HepG2 (cell line): ENCODE measurements around the gene MCM6. TPM values are rescaled to one million over a fixed set of nuclear protein-coding genes. Genes with fewer than 3 reads are reported as not detected.
A peak's percentile ranks its signal among the peaks of the same experiment; 100 is the strongest.

Experiments
- ATAC-seq: fragments of 200-7000 bp; cut with Tn5 transposase; 3 replicates; pipeline ENCODE4 v1.9.1; 2020; ENCODE audit warnings: mild to moderate bottlenecking, moderate library complexity
- BruUV-seq: library from RNA; stranded (reverse); fragments of 400-500 nt; replicated peaks from 2 replicates; lab custom pipeline; 2021; lab: Mats Ljungman, UMichigan
- CTCF ChIA-PET: fragments of 300-600 bp; formaldehyde crosslinking; extraction: SDS; loops from one replicate; lab custom pipeline; 2021; ENCODE audit warnings: low total read pairs, inconsistent platforms, low intra/inter-chr PET ratio; lab: Yijun Ruan, JAX
- POLR2A ChIA-PET: fragments of 350-600 bp; sonication (Branson Sonifier 250); formaldehyde crosslinking; loops from one replicate; lab custom pipeline; 2020; ENCODE audit warnings: antibody characterized with exemption, inconsistent platforms; lab: Yijun Ruan, JAX
- DNase-seq: peaks from one replicate; pipeline ENCODE4 v3.0.0-alpha.2; 2015; ENCODE audit warnings: low spot score
- FAIRE-seq: peaks from 3 replicates; lab custom pipeline; 2011; peaks lifted over from hg19 to GRCh38; lab: Jason Lieb, UNC
- H2AFZ ChIP-seq: one replicate; pipeline ENCODE4 v1.6.1; 2011; ENCODE audit warnings: low read length, inconsistent platforms
- H3K27ac ChIP-seq: fragments of 300-600 bp; 3 replicates; pipeline ENCODE4 v1.8.0; 2011; ENCODE audit warnings: mixed run types, mild to moderate bottlenecking, mixed read lengths, low read length, inconsistent platforms; ENCODE audit not compliant: insufficient read depth; ENCODE audit errors: extremely low read length
- H3K27me3 ChIP-seq, 2 experiments: fragments of 200-600 bp in 1 of 2; 2 replicates in 1 of 2; 3 replicates in 1 of 2; pipeline versions ENCODE4 v1.6.0 to v1.8.0; 2011; ENCODE audit warnings: low read length in 2 of 2, mild to moderate bottlenecking in 2 of 2, moderate library complexity in 2 of 2, inconsistent platforms in 1 of 2; ENCODE audit not compliant: insufficient read depth in 2 of 2, control insufficient read depth in 1 of 2
- H3K36me3 ChIP-seq, 2 experiments: fragments of 200-600 bp in 1 of 2; replicated peaks in 1 of 2; 2 replicates in 1 of 2; 3 replicates in 1 of 2; pipeline versions ENCODE4 v1.5.1 to v1.8.0; 2011; ENCODE audit warnings: low read length in 2 of 2, inconsistent platforms in 1 of 2; ENCODE audit not compliant: insufficient read depth in 2 of 2, control insufficient read depth in 1 of 2
- H3K4me1 ChIP-seq: 2 replicates; pipeline ENCODE4 v1.5.1; 2012; ENCODE audit warnings: low read length, inconsistent platforms; ENCODE audit not compliant: insufficient read depth
- H3K4me2 ChIP-seq: 2 replicates; pipeline ENCODE4 v1.6.0; 2011; ENCODE audit warnings: low read depth, low read length, inconsistent platforms
- H3K4me3 ChIP-seq, 3 experiments: fragments of 200-600 bp in 1 of 3; sonication (generic), shearing (Covaris generic) in 1 of 3; replicated peaks in 1 of 3; 2 replicates each; pipeline ENCODE4 v1.5.1; 2011 to 2016; ENCODE audit warnings: low read length in 3 of 3, inconsistent platforms in 2 of 3, low read depth in 2 of 3, mild to moderate bottlenecking in 2 of 3, control low read depth in 1 of 3, mixed read lengths in 1 of 3; ENCODE audit not compliant: insufficient read depth in 1 of 3
- H3K79me2 ChIP-seq: one replicate; pipeline ENCODE4 v1.6.1; 2011; ENCODE audit warnings: low read length, inconsistent platforms; ENCODE audit not compliant: insufficient read depth
- H3K9ac ChIP-seq: 2 replicates; pipeline ENCODE4 v1.6.0; 2011; ENCODE audit warnings: mild to moderate bottlenecking, low read depth, low read length, inconsistent platforms; ENCODE audit not compliant: insufficient read depth
- H3K9me3 ChIP-seq: 2 replicates; pipeline ENCODE4 v1.5.1; 2012; ENCODE audit warnings: mild to moderate bottlenecking, low read length
- H4K20me1 ChIP-seq: 2 replicates; pipeline ENCODE4 v1.6.0; 2011; ENCODE audit warnings: inconsistent platforms, mild to moderate bottlenecking, low read length, moderate library complexity; ENCODE audit not compliant: insufficient read depth
- ETV5 ChIP-seq: IDR thresholded peaks from 2 replicates; pipeline ENCODE4 v1.6.1; 2018; ENCODE audit warnings: missing biosample characterization, missing genetic modification reagents, inconsistent platforms, borderline replicate concordance
- FOSL2 ChIP-seq: sonication (generic); formaldehyde crosslinking; IDR thresholded peaks from 2 replicates; pipeline ENCODE4 v1.4.0; 2020; ENCODE audit warnings: missing genetic modification reagents
- GPN1 ChIP-seq: sonication (generic); formaldehyde crosslinking; IDR thresholded peaks from 2 replicates; pipeline ENCODE4 v1.5.1; 2020; ENCODE audit warnings: missing genetic modification reagents, borderline replicate concordance
- MNT ChIP-seq: fragments of 450-650 bp; IDR thresholded peaks from 2 replicates; pipeline ENCODE4 v1.6.1; 2016
- PPARG ChIP-seq: conservative IDR thresholded peaks from 2 replicates; pipeline ENCODE4 v1.6.1; 2016; ENCODE audit warnings: missing biosample characterization, missing genetic modification reagents
- RXRB ChIP-seq: IDR thresholded peaks from 2 replicates; pipeline ENCODE4 v1.6.1; 2016; ENCODE audit warnings: borderline replicate concordance, missing genetic modification reagents, missing compliant biosample characterization
- SNAI1 ChIP-seq: sonication (generic); formaldehyde crosslinking; IDR thresholded peaks from 2 replicates; pipeline ENCODE4 v1.5.0; 2020; ENCODE audit warnings: mild to moderate bottlenecking, missing genetic modification reagents, borderline replicate concordance
- ZFP41 ChIP-seq: sonication (generic); formaldehyde crosslinking; IDR thresholded peaks from 2 replicates; pipeline ENCODE4 v1.4.0; 2020; ENCODE audit warnings: mild to moderate bottlenecking, missing genetic modification reagents, borderline replicate concordance
- ZNF124 ChIP-seq: sonication (generic); formaldehyde crosslinking; IDR thresholded peaks from 2 replicates; pipeline ENCODE4 v1.4.0; 2020; ENCODE audit warnings: missing genetic modification reagents
- ZNF281 ChIP-seq: sonication (generic); formaldehyde crosslinking; IDR thresholded peaks from 2 replicates; pipeline ENCODE4 v1.4.0; 2020; ENCODE audit warnings: missing genetic modification reagents, borderline replicate concordance
- ZNF670 ChIP-seq: sonication (generic); formaldehyde crosslinking; IDR thresholded peaks from 2 replicates; pipeline ENCODE4 v1.8.0; 2022; ENCODE audit warnings: mild to moderate bottlenecking, missing genetic modification reagents, borderline replicate concordance
- WGBS: methylation state at CpG from one replicate; pipeline ENCODE4 v1.1.6; 2017; ENCODE audit warnings: low lambda C conversion rate; 5-methylcytosine and 5-hydroxymethylcytosine counted together
- in situ Hi-C: cut with HindIII; loops from 2 replicates; pipeline ENCODE4 v1.10.0; 2017; ENCODE audit warnings: low pct_unique_long_range_greater_than_20kb; ENCODE audit not compliant: extremely low pct_ligation_motif_present
- intact Hi-C: fragments of 100-400 bp; cut with micrococcal nuclease; formaldehyde crosslinking; loops from one replicate; pipeline ENCODE4 v1.10.0; 2022; ENCODE audit not compliant: unreplicated experiment
- polyA plus RNA-seq, 8 experiments: library from polyadenylated mRNA; depleted of rRNA in 3 of 8; stranded (reverse) in 7 of 8; unstranded in 1 of 8; fragments of >200 nt; fragmentation: Illumina TruSeq in 4 of 8; extraction: Trizol in 4 of 8; gene quantifications; 2 replicates each; pipeline versions ENCODE4 v1.2.1 to v1.2.3, GENCODE V29; 2011 to 2016; ENCODE audit warnings: low read depth in 4 of 8, missing spikeins in 1 of 8, mixed read lengths in 1 of 8; ENCODE audit not compliant: insufficient read depth in 1 of 8
- total RNA-seq, 5 experiments: library from RNA; depleted of rRNA; stranded (reverse); fragments of >200 nt; fragmentation: Illumina TruSeq; extraction: Trizol; gene quantifications; 2 replicates each; pipeline ENCODE4 v1.2.3, GENCODE V29; 2016; ENCODE audit warnings: low read depth in 1 of 5

MCM6 gene
- total and polyA plus RNA-seq, 2 of the 13 experiments (the other 11 are each of a cell fraction or from before 2014, with no cell fraction given), result 9.7 to 18.7 TPM

- FAIRE-seq, result no peak
- Histone ChIP-seq H3K4me1 (no peaks in the 10 kb centered on the region), H3K79me2 (no peaks in the 10 kb centered on the region), H3K4me2 (no peak overlapping the region), H3K36me3 (no peaks in the 10 kb centered on the region; a peak in 1 of 5 replicates), H3K9me3 (no peaks in the 10 kb centered on the region), H4K20me1 (no peaks in the 10 kb centered on the region), H2AFZ (no peak overlapping the region), H3K4me3 (no peak overlapping the region), H3K27ac (no peak overlapping the region), H3K27me3 (no peaks in the 10 kb centered on the region), H3K9ac (no peak overlapping the region)
- CTCF ChIA-PET, result no interaction called here
- WGBS, result 34% methylated on average over 2 of the region's 2 CpGs
- in situ Hi-C loops (no loop called here), intact Hi-C loops (no loop called here)
- ATAC-seq, result no peak
- no TSS peak for BruUV-seq
- POLR2A ChIA-PET, result no interaction called here
- TF ChIP-seq SNAI1 (no peak), PPARG (CRISPR knock-in tag) (peak; percentile 70), MNT (peak; percentile 41; the same call in 1 of the 2 replicates), RXRB (CRISPR knock-in tag) (0 out of 2 replicates have a peak, but pooled peaks have one; percentile 26)
- DNase-seq, result no peak
Observed at GRCh38 chr2:135839713-135840112, 36.5 kb downstream of the MCM6 start.

- H2AFZ ChIP-seq, result no peak overlapping the region
- no peaks in the 10 kb centered on the region for H3K79me2 ChIP-seq
- ATAC-seq, result no peak
- H3K4me1 ChIP-seq, result no peaks in the 10 kb centered on the region
- no peak overlapping the region for H3K4me3 ChIP-seq
- WGBS, result 75% methylated on average over 3 of the region's 3 CpGs
- H4K20me1 ChIP-seq, result no peaks in the 10 kb centered on the region
- H3K36me3 ChIP-seq, result no peaks in the 10 kb centered on the region
- H3K4me2 ChIP-seq, result no peak overlapping the region
- ChIA-PET CTCF (no interaction called here), POLR2A (no interaction called here)
- H3K9me3 ChIP-seq, result no peaks in the 10 kb centered on the region
- no peaks in the 10 kb centered on the region for H3K27me3 ChIP-seq
- no peak for FAIRE-seq
- intact Hi-C loops, result no loop called here
- in situ Hi-C loops, result no loop called here
- no peak overlapping the region for H3K27ac ChIP-seq
- H3K9ac ChIP-seq, result no peak overlapping the region
- DNase-seq, result no peak
- BruUV-seq, result no TSS peak
- TF ChIP-seq ZNF281 (CRISPR knock-in tag) (no peak), FOSL2 (no peak), ETV5 (no peak), ZNF670 (CRISPR knock-in tag) (no peak), GPN1 (CRISPR knock-in tag) (no peak), ZFP41 (CRISPR knock-in tag) (no peak), ZNF124 (CRISPR knock-in tag) (no peak)
Observed at GRCh38 chr2:135838502-135838901, 37.7 kb downstream of the MCM6 start.
